ENCODE results near the gene PRB3.

DNA sequence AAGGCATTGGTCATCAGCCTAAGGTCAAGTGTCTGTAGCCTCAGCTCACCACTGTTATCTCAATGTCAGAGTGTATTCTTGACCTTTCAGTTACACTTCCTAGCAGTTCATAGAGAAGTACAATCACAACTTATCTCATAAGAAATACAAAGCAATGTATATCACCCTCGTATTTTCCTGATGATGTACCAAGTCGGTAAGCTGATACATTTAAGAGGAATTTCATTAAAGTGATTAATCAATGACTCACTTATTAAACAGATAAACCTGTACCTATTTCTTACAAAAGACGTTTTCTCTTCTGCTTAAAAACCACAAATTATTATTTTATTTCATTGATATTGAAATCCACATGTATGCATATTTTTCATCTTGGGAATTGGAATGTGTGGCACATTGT is 3.9 kb upstream of the PRB3 start:
- TF ChIP-seq YY1 (IDR thresholded peaks at IDR 0.05; ENCODE audit: insufficient read depth, insufficient read length) = no peak
- TF ChIP-seq ZNF274 (IDR thresholded peaks at IDR 0.05; ENCODE audit: low read depth, low read length) = no peak
- TF ChIP-seq SUZ12 (IDR thresholded peaks at IDR 0.05; ENCODE audit: extremely low read depth, insufficient read depth, insufficient read length) = no peak

Data from NT2/D1 (cell line).